Left colon (tissue), 2 donors: ENCODE results near the gene PLSCR4. TPM values are rescaled to one million over a fixed set of nuclear protein-coding genes. Genes with fewer than 3 reads are reported as not detected.
A peak's percentile ranks its signal among the peaks of the same experiment; 100 is the strongest.

Experiments used
- ATAC-seq: fragments of 200-7000 bp; cut with Tn5 transposase; one replicate; pipeline ENCODE4 v1.9.1; 2020; ENCODE audit warnings: mild to moderate bottlenecking, moderate library complexity
- DNase-seq, 2 donors: peaks; one replicate each; pipeline ENCODE4 v3.0.0-alpha.2; 2020
- intact Hi-C, 2 donors: fragments of 100-400 bp; cut with DNase I in 1 of 2; cut with micrococcal nuclease in 1 of 2; formaldehyde crosslinking; loops; one replicate each; pipeline versions ENCODE4 v1.11.2 to v1.14.0; 2022; cut with DNase I, micrococcal nuclease
- total RNA-seq, 2 donors: library from RNA; stranded (reverse); fragmentation: NEBNext Ultra II Directional; extraction: Animal tissue kit (Norgen Biotek cat#: 25700); gene quantifications; one replicate each; pipeline ENCODE4 v1.2.1, GENCODE V29; 2021
- donor health status: DM: no; HTN: no; CAD: no.
- donor health status: DM: yes; HTN: yes; CAD: no.

The PLSCR4 gene
- total RNA-seq, 2 donors from 2014 or later, result 47.0 to 51.9 TPM

GRCh38 chr3:146154316-146154715 lies 96.6 kb downstream of the PLSCR4 start:
- no peak for DNase-seq
- intact Hi-C loops, result no loop called here
- ATAC-seq, result peak; percentile 60

GRCh38 chr3:146153429-146153828 lies 97.5 kb downstream of the PLSCR4 start:
- DNase-seq (no peak), ATAC-seq (no peak)
- intact Hi-C loops, result no loop called here

- ATAC-seq (no peak), DNase-seq (no peak)
- intact Hi-C loops, result no loop called here
Observed at GRCh38 chr3:146152834-146153233, 98.1 kb downstream of the PLSCR4 start.

- intact Hi-C loops, result no loop called here
- peak; percentile 37 for ATAC-seq
- DNase-seq, result no peak
Observed at GRCh38 chr3:146148468-146148931, 102.4 kb downstream of the PLSCR4 start.

GRCh38 chr3:146145642-146146041 lies 105.3 kb downstream of the PLSCR4 start:
- intact Hi-C loops, result no loop called here
- no peak for DNase-seq
- no peak for ATAC-seq

- DNase-seq (no peak), ATAC-seq (no peak)
- intact Hi-C loops, result no loop called here
Observed at GRCh38 chr3:146142757-146143156, 108.1 kb downstream of the PLSCR4 start.

Other genes starting within 250 kb of the PLSCR4 start
- gene PLOD2, start 89.9 kb downstream of the PLSCR4 start, total RNA-seq, result 100 to 1,000 TPM in 1 of 2 donors, 10 to 100 TPM in 1; 89.6 to 136 TPM
- 1 to 10 TPM in 1 of 2 donors, under 1 TPM in 1; 0.70 to 2.7 TPM for gene PLSCR2, start 218.5 kb upstream of the PLSCR4 start, total RNA-seq